WERI-Rb-1 (cell line): Measurements from ENCODE around the gene KCNE4.

ENCODE experiments used
- DNase-seq: peaks from one replicate; pipeline ENCODE4 v3.0.0-alpha.2; 2020
- H3K27ac ChIP-seq: fragments of 250-450 bp; sonication (Bioruptor Pico); 2 replicates; pipeline ENCODE4 v1.5.1; 2020; ENCODE audit warnings: mild to moderate bottlenecking, moderate library complexity
- H3K27me3 ChIP-seq: fragments of 250-450 bp; sonication (Bioruptor Pico); 2 replicates; pipeline ENCODE4 v1.5.1; 2021; ENCODE audit warnings: mild to moderate bottlenecking, low read depth, moderate library complexity; ENCODE audit not compliant: insufficient read depth, severe bottlenecking
- H3K36me3 ChIP-seq: fragments of 250-450 bp; sonication (Bioruptor Pico); 2 replicates; pipeline ENCODE4 v1.5.1; 2020; ENCODE audit warnings: mild to moderate bottlenecking, moderate library complexity
- H3K4me3 ChIP-seq: 2 replicates; pipeline ENCODE4 v1.5.1; 2011; ENCODE audit warnings: low read depth, mild to moderate bottlenecking, control low read depth, low read length
- H3K9me3 ChIP-seq: fragments of 250-450 bp; sonication (Bioruptor Pico); 2 replicates; pipeline ENCODE4 v1.5.1; 2021; ENCODE audit warnings: mild to moderate bottlenecking, moderate library complexity; ENCODE audit not compliant: severe bottlenecking
- CTCF ChIP-seq: IDR thresholded peaks from 2 replicates; pipeline ENCODE4 v1.5.1; 2011; ENCODE audit warnings: low read depth, mild to moderate bottlenecking, control low read depth, inconsistent platforms, low read length

The KCNE4 gene

GRCh38 chr2:223042704-223043118 is 9.3 kb upstream of the KCNE4 start:
- no peaks in the 10 kb centered on the region for H3K9me3 ChIP-seq
- DNase-seq, result no peak
- H3K27ac ChIP-seq, result no peak overlapping the region
- H3K27me3 ChIP-seq, result no peaks in the 10 kb centered on the region
- TF ChIP-seq CTCF, result no peak
- no peaks in the 10 kb centered on the region for H3K36me3 ChIP-seq
- no peak overlapping the region for H3K4me3 ChIP-seq

- no peak for DNase-seq
- H3K27me3 ChIP-seq, result no peaks in the 10 kb centered on the region
- TF ChIP-seq CTCF, result no peak
- H3K27ac ChIP-seq, result no peak overlapping the region
- H3K9me3 ChIP-seq, result no peaks in the 10 kb centered on the region
- H3K4me3 ChIP-seq, result no peak overlapping the region
- H3K36me3 ChIP-seq, result no peaks in the 10 kb centered on the region
These were observed 8.6 kb upstream of the KCNE4 start for GRCh38 chr2:223043164-223043941.

GRCh38 chr2:223044092-223044836 is 7.7 kb upstream of the KCNE4 start:
- H3K9me3 ChIP-seq, result no peaks in the 10 kb centered on the region
- H3K27ac ChIP-seq, result no peak overlapping the region
- no peaks in the 10 kb centered on the region for H3K27me3 ChIP-seq
- no peak for DNase-seq
- no peak overlapping the region for H3K4me3 ChIP-seq
- no peak for TF ChIP-seq CTCF
- H3K36me3 ChIP-seq, result no peaks in the 10 kb centered on the region

- no peak for DNase-seq
- TF ChIP-seq CTCF, result no peak
- H3K9me3 ChIP-seq, result no peaks in the 10 kb centered on the region
- H3K27ac ChIP-seq, result no peak overlapping the region
- H3K27me3 ChIP-seq, result no peaks in the 10 kb centered on the region
- no peaks in the 10 kb centered on the region for H3K36me3 ChIP-seq
- H3K4me3 ChIP-seq, result no peak overlapping the region
These were observed 6.9 kb upstream of the KCNE4 start for GRCh38 chr2:223044916-223045700.

- TF ChIP-seq CTCF, result no peak
- Histone ChIP-seq H3K36me3 (no peaks in the 10 kb centered on the region), H3K27me3 (no peaks in the 10 kb centered on the region), H3K27ac (no peak overlapping the region), H3K9me3 (no peaks in the 10 kb centered on the region), H3K4me3 (no peak overlapping the region)
- no peak for DNase-seq
These were observed 5.4 kb upstream of the KCNE4 start for GRCh38 chr2:223046470-223047040.
